ENCODE measurements around the gene COIL. TPM values are rescaled to one million over a fixed set of nuclear protein-coding genes. Genes with fewer than 3 reads are reported as not detected.

The COIL gene
- total RNA-seq, 2 donors from 2014 or later = 11.6 to 12.5 TPM

GRCh38 chr17:56914581-56915273 lies 46.1 kb downstream of the COIL start:
- intact Hi-C loops (cut with DNase I, micrococcal nuclease) = no loop called here
- peak in 1 of 2 donors; percentile 39 for DNase-seq
- ATAC-seq = peak; percentile 10

GRCh38 chr17:56913867-56914580 lies 46.8 kb downstream of the COIL start, which contains the start of gene TRIM25:
TRIM25 (minus strand) TSS chr17:56914049; CDS start chr17:56913988, 61 bp downstream.
- DNase-seq (peak; percentile 94 to 96), ATAC-seq (peak; percentile 83)
- intact Hi-C loops (cut with DNase I, micrococcal nuclease) = no loop called here

GRCh38 chr17:56913353-56913866 lies 47.4 kb downstream of the COIL start:
- DNase-seq = no peak
- intact Hi-C loops (cut with DNase I, micrococcal nuclease) = no loop called here
- ATAC-seq = peak; percentile 45

- intact Hi-C loops (cut with DNase I, micrococcal nuclease) = no loop called here
- DNase-seq = no peak
- no peak for ATAC-seq
These were observed 47.9 kb downstream of the COIL start for GRCh38 chr17:56913000-56913311.

- DNase-seq (peak in 1 of 2 donors; percentile 35), ATAC-seq (no peak)
- intact Hi-C loops (cut with DNase I, micrococcal nuclease) = no loop called here
These were observed 48.5 kb downstream of the COIL start for GRCh38 chr17:56912105-56912999.

- DNase-seq (no peak), ATAC-seq (no peak)
- intact Hi-C loops (cut with DNase I, micrococcal nuclease) = no loop called here
These were observed 50.2 kb downstream of the COIL start for GRCh38 chr17:56910509-56911235.

GRCh38 chr17:56909742-56910508 lies 50.9 kb downstream of the COIL start:
- ATAC-seq (peak; percentile 7), DNase-seq (peak in 1 of 2 donors; percentile 23)
- intact Hi-C loops (cut with DNase I, micrococcal nuclease) = no loop called here

- DNase-seq (peak; percentile 71 to 77), ATAC-seq (peak; percentile 66)
- intact Hi-C loops (cut with DNase I, micrococcal nuclease) = no loop called here
These were observed 52.8 kb downstream of the COIL start for GRCh38 chr17:56908001-56908542.

- intact Hi-C loops (cut with DNase I, micrococcal nuclease) = no loop called here
- no peak for DNase-seq
- ATAC-seq = no peak
These were observed 57.3 kb downstream of the COIL start for GRCh38 chr17:56903560-56903959.

GRCh38 chr17:56902348-56902747 lies 58.5 kb downstream of the COIL start:
- no peak for DNase-seq

GRCh38 chr17:56899403-56899802 lies 61.4 kb downstream of the COIL start:
- ATAC-seq (no peak), DNase-seq (no peak)
- intact Hi-C loops (cut with DNase I, micrococcal nuclease) = loop anchor here in 1 of 2 donors (5.0 kb wide), 1 partner anchor 43 kb away; no protein-coding TSS in a partner anchor

More at GRCh38 chr17:56902348-56902747, 58.5 kb downstream of the COIL start:
- ATAC-seq = no peak
- intact Hi-C loops (cut with DNase I, micrococcal nuclease) = no loop called here

- peak in 1 of 2 donors; percentile 31 for DNase-seq
- peak; percentile 35 for ATAC-seq
- intact Hi-C loops (cut with DNase I, micrococcal nuclease) = loop anchor here in 1 of 2 donors (5.0 kb wide), 1 partner anchor 43 kb away; no protein-coding TSS in a partner anchor
These were observed 62.0 kb downstream of the COIL start for GRCh38 chr17:56898874-56899273.

GRCh38 chr17:56897646-56898424 lies 63.0 kb downstream of the COIL start:
- intact Hi-C loops (cut with DNase I, micrococcal nuclease) = loop anchor here in 1 of 2 donors (5.0 kb wide), 1 partner anchor 44 kb away; no protein-coding TSS in a partner anchor
- DNase-seq = no peak
- ATAC-seq = peak; percentile 81

GRCh38 chr17:56896968-56897359 lies 63.9 kb downstream of the COIL start:
- peak; percentile 58 to 66 for DNase-seq
- peak; percentile 77 for ATAC-seq
- intact Hi-C loops (cut with DNase I, micrococcal nuclease) = loop anchor here in 1 of 2 donors (5.0 kb wide), 1 partner anchor 45 kb away; no protein-coding TSS in a partner anchor

GRCh38 chr17:56896217-56896967 lies 64.5 kb downstream of the COIL start:
- intact Hi-C loops (cut with DNase I, micrococcal nuclease) = loop anchor here in 1 of 2 donors (5.0 kb wide), 1 partner anchor 46 kb away; no protein-coding TSS in a partner anchor
- ATAC-seq (no peak), DNase-seq (no peak)

All from left colon (tissue), 2 donors.